ENCODE results near the gene DCLK3.

- TF ChIP-seq CTCF (conservative IDR thresholded peaks at IDR 0.05; ENCODE audit: low read depth, low read length) (no peak), POLR2A (IDR thresholded peaks at IDR 0.05; ENCODE audit: low read depth, low read length) (no peak), RFX5 (IDR thresholded peaks at IDR 0.05; ENCODE audit: low read depth, low read length) (no peak), MXI1 (IDR thresholded peaks at IDR 0.05; ENCODE audit: borderline replicate concordance, low read depth, low read length) (no peak), SMC3 (IDR thresholded peaks at IDR 0.05; ENCODE audit: low read depth, low read length) (no peak), NFE2L2 (IDR thresholded peaks at IDR 0.05; ENCODE audit: low read depth, low read length) (no peak), USF2 (IDR thresholded peaks at IDR 0.05; ENCODE audit: low read depth, low read length) (no peak), CEBPB (IDR thresholded peaks at IDR 0.05; ENCODE audit: low read depth, low read length) (no peak), BHLHE40 (IDR thresholded peaks at IDR 0.05; ENCODE audit: low read depth, low read length) (no peak)
Observed at GRCh38 chr3:36756269-36756668, 8.1 kb downstream of the DCLK3 start.
